IgD-negative memory B cell (primary cell): ENCODE results near the gene PRKAR1B. TPM values are rescaled to one million over a fixed set of nuclear protein-coding genes. Genes with fewer than 3 reads are reported as not detected.

ENCODE experiments used
- H3K27ac Mint-ChIP-seq, 3 donors: one replicate each; pipeline ENCODE4 v1.8.0; 2020 to 2022; ENCODE audit warnings: mild to moderate bottlenecking in 3 of 3, mixed read lengths in 3 of 3, moderate library complexity in 1 of 3
- H3K27me3 Mint-ChIP-seq: one replicate; pipeline ENCODE4 v1.8.0; 2021; ENCODE audit warnings: mixed read lengths
- H3K36me3 Mint-ChIP-seq: one replicate; pipeline ENCODE4 v1.8.0; 2020; ENCODE audit warnings: mild to moderate bottlenecking, mixed read lengths
- H3K4me1 Mint-ChIP-seq, 3 donors: one replicate each; pipeline ENCODE4 v1.8.0; 2020 to 2022; ENCODE audit warnings: mixed read lengths in 3 of 3, mild to moderate bottlenecking in 1 of 3
- H3K4me3 Mint-ChIP-seq, 4 donors: one replicate each; pipeline ENCODE4 v1.8.0; 2020 to 2022; ENCODE audit warnings: mild to moderate bottlenecking in 4 of 4, mixed read lengths in 4 of 4, moderate library complexity in 3 of 4
- H3K9me3 Mint-ChIP-seq, 3 donors: one replicate each; pipeline ENCODE4 v1.8.0; 2020 to 2021; ENCODE audit warnings: mixed read lengths in 3 of 3, mild to moderate bottlenecking in 1 of 3
- polyA plus RNA-seq: library from polyadenylated mRNA; unstranded; fragments of 300-500 nt; fragmentation: Illumina TruSeq; gene quantifications from one replicate; pipeline ENCODE4 v1.2.3, GENCODE V29; 2021

PRKAR1B gene
- polyA plus RNA-seq, 1 donor from 2014 or later, result 4.6 TPM

DNA sequence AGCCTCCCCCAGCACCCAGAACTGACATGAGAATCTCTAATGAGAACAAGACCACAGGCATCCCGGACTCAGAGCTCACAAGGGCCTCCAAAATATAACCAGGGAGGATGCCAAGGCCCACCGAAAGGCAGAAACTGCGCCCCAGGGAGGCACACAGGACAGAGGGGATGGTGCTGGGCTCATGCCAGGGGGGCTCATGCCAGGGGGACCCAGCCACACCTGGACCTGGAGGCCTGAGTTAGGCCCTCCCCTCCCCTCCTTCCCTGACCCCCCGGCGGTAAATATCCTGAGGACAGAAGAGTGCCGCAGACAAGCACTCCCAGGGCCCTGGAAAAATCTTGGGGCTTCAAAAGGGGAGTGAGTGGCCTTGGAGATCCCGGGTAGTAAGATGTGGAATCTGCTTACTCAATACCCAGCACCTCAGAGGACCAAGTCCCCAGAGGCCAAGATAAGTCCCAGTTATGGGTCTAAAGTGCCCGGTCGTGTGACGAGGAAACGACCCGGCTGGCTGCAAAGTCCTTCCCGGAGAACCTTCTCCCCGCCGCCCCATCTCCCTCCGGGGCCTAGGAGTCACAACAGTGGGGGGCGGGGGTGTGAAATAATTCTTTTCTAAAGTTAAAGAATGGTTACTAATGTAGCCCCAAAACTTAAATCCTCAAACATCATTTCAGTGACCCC lies 219.3 kb downstream of the PRKAR1B start:
- Mint-ChIP-seq H3K9me3 (no peaks in the 10 kb centered on the region), H3K27ac (no peak overlapping the region), H3K4me3 (no peak overlapping the region), H3K27me3 (no peaks in the 10 kb centered on the region), H3K36me3 (no peaks in the 10 kb centered on the region), H3K4me1 (no peaks in the 10 kb centered on the region)

DNA sequence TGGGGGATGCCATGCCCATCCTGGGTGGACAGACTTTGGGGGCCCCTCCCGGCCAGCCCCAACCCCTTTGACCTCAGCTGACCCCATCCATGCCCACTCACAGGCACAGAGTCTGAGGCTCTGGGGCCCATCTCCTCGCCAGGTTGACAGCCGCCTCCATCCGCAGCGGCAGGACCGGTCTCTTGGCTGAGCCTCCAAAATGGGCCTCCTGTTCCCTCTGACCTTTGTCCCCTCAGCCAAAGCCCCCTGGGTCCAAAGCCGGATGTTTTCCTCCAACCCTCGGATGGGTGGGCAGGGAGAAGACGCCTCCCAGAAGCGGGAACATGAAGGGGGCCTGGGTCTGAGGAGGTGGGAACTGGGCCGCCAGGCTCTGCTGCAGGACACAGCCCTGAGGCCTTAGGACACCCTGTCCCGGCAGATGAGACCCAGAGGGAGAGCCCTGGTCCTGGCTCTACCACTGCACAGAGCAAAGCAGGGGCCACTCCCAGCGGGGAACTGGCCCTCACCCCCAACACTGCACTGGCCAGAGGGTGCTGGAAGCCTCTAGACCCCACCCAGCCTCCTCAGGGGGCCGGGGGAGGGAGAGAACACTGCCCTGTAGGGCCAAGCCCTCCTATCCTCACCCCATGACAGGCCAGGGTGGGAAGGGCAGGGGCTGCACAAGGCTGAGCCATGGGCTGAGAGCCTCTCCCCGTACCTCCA lies 220.0 kb downstream of the PRKAR1B start:
- no peaks in the 10 kb centered on the region for H3K27me3 Mint-ChIP-seq
- no peak overlapping the region for H3K4me3 Mint-ChIP-seq

DNA sequence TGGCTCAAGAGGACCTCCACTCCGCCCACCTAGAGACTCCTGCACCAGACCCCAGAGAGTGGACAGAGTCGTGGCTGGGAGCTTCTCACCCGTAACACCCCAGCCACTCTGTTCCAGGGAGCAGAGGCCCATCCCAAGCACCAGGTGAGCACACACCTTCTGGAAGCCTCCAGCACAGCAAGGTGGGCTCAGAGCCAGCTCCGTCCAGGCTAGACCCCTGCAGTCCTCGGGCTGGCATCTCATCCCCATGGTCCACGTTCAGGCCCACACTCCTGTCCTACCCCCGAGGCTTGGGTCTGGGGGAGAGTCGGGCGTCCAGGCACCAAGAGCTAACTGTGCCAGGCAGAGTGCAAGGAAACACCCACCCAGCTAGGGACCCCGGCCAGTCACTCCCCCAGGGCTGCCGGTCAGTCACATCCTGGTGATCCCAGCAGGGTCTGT lies 220.7 kb downstream of the PRKAR1B start:
- H3K27ac Mint-ChIP-seq, result no peak overlapping the region
- H3K36me3 Mint-ChIP-seq, result no peaks in the 10 kb centered on the region
- H3K27me3 Mint-ChIP-seq, result no peaks in the 10 kb centered on the region
- no peak overlapping the region for H3K4me3 Mint-ChIP-seq
- H3K4me1 Mint-ChIP-seq, result no peaks in the 10 kb centered on the region
- H3K9me3 Mint-ChIP-seq, result no peaks in the 10 kb centered on the region

More for the DNA sequence above, 220.0 kb downstream of the PRKAR1B start:
- no peaks in the 10 kb centered on the region for H3K9me3 Mint-ChIP-seq
- no peaks in the 10 kb centered on the region for H3K36me3 Mint-ChIP-seq
- H3K27ac Mint-ChIP-seq, result no peak overlapping the region
- H3K4me1 Mint-ChIP-seq, result no peaks in the 10 kb centered on the region

DNA sequence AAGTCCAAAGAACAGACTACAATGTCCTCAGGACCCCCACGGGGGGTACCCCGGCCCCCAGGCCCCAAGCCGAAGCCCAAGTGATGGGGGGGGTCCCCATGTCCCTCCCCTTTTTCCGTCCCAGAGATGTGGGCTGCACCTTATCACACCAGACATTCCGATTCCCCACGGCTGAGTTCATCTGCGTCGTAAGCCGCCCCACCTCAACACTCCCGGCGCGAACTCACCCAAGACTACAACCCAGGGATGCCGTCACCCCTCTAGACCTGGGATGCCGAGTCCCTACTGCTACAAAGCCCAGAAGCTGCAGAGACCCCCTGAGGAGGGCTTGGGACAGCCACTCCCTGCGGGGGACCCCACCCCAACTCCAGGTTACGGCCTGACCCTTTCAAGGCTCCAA lies 221.9 kb downstream of the PRKAR1B start:
- H3K36me3 Mint-ChIP-seq, result no peaks in the 10 kb centered on the region
- no peaks in the 10 kb centered on the region for H3K9me3 Mint-ChIP-seq
- peak overlapping the region in 1 of 4 donors; percentile 68 for H3K4me3 Mint-ChIP-seq
- no peak overlapping the region for H3K27ac Mint-ChIP-seq
- H3K4me1 Mint-ChIP-seq, result no peaks in the 10 kb centered on the region
- no peaks in the 10 kb centered on the region for H3K27me3 Mint-ChIP-seq

DNA sequence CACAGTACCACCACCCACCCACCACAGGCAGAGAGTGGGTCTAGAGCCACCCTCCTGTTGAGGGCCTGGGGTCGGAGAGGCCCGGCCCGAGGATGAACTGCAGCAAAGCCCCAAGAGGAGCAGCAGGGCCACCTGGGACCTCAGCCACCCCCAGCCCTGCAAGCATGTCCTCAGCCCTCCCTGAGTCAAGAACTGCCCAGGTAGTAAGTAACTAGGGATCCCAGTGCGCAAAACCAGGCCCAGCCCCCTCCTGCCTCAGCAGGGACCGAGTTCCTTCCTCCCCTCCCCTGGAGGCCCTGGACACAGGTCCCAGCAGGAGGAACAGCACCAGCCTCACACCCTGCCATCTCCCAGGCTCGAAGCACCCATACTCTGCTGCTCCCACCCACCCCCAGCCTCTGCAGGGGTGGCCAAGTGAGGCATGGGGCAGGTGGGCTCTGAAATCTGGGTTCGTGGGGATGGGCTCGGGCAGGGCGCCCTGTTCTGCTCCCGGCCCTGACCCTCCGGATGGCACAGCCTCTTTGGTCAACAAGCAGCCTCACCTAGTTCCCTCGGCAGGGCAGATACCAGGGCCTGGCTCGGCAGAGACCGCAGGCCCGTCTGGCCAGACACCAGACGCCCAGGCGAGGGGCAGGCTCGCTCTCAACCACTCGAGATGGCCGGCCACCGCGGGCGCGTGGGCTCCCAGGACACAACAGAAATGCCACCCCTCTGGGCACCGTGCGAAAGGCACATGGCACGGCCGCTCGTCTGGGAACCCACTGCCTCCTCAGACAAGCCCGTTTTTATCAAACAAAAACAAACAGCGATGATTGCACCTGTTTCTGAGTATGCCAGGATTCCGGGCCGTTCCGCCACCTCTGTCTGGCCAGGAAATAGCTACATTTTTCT lies 222.6 kb downstream of the PRKAR1B start:
- H3K36me3 Mint-ChIP-seq, result no peaks in the 10 kb centered on the region
- H3K27ac Mint-ChIP-seq, result no peak overlapping the region
- no peaks in the 10 kb centered on the region for H3K27me3 Mint-ChIP-seq
- H3K4me3 Mint-ChIP-seq, result peak overlapping the region in 1 of 4 donors; percentile 68
- no peaks in the 10 kb centered on the region for H3K4me1 Mint-ChIP-seq
- H3K9me3 Mint-ChIP-seq, result no peaks in the 10 kb centered on the region

DNA sequence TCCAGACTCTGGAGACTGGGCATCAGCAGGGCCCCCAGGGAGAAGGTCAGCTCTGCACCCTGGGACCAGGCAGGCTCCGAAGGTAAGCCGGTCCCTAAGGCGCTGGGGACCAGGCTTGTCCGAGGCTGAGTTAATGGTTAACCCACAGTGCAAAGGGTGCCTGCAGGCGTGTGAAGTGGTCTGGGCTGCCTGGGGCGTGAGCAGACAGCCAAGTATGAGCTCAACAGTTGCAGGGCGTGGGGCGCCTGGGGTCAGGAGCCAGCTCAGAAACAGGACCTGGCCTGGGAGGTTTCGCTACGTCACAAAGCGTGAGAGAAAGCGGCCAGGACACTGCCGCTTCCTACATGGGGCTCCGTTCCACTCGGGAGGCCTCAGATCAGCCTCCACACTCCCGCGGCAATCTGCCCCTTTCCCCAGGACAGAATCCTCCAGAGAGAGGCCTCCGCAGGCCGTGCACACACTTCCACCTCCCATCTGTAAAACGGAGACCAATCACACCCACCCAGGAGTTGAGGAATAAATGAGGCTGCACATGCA lies 223.4 kb downstream of the PRKAR1B start:
- no peak overlapping the region for H3K4me3 Mint-ChIP-seq
- no peaks in the 10 kb centered on the region for H3K27me3 Mint-ChIP-seq
- no peaks in the 10 kb centered on the region for H3K36me3 Mint-ChIP-seq
- no peak overlapping the region for H3K27ac Mint-ChIP-seq
- H3K9me3 Mint-ChIP-seq, result no peaks in the 10 kb centered on the region
- H3K4me1 Mint-ChIP-seq, result no peaks in the 10 kb centered on the region

DNA sequence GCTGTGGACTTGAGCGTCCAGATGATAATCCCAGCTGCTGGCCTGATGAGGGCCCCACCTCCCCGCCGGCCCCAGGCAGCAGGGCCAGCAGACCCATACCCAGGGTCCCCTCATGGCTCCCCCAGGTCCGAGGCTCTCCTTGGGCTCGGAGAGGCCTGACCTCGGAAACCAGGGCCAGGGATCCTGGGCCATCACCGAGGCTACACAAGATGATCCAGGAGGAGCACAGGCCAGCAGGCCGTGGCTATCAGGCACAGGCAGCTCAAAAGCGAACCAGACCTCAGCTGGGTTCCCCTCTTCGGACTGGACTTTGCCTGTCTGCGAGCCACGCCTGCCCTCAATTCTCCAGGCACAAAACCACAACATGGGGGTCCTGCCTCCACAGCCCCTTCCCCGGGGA lies 224.8 kb downstream of the PRKAR1B start:
- no peaks in the 10 kb centered on the region for H3K36me3 Mint-ChIP-seq

DNA sequence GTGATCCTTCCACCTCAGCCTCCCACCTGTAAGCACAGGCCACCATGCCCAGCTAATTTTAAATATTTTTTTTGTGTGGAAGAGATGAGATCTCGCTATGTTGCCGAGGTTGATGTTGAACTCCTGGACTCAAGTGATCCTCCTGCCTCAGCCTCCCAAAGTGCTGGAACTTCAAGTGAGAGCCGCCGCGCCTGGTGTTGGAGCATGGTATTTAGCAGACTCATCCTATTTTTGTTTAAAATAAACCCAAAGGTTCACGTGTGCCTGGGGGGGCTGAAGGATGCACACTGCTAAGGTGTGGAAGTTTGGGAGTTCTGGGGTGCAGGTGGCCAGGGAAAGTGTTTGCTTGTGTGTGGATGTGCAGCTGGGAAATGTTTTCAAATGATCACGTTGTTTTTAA lies 225.6 kb downstream of the PRKAR1B start:
- H3K9me3 Mint-ChIP-seq, result no peaks in the 10 kb centered on the region
- H3K4me1 Mint-ChIP-seq, result no peaks in the 10 kb centered on the region
- H3K27me3 Mint-ChIP-seq, result no peaks in the 10 kb centered on the region
- H3K4me3 Mint-ChIP-seq, result no peak overlapping the region
- peak overlapping the region in 1 of 3 donors; percentile 39 for H3K27ac Mint-ChIP-seq
- no peaks in the 10 kb centered on the region for H3K36me3 Mint-ChIP-seq

More for the DNA sequence above, 224.8 kb downstream of the PRKAR1B start:
- H3K27me3 Mint-ChIP-seq, result no peaks in the 10 kb centered on the region
- H3K4me1 Mint-ChIP-seq, result no peaks in the 10 kb centered on the region
- H3K27ac Mint-ChIP-seq, result no peak overlapping the region
- no peaks in the 10 kb centered on the region for H3K9me3 Mint-ChIP-seq
- no peak overlapping the region for H3K4me3 Mint-ChIP-seq

DNA sequence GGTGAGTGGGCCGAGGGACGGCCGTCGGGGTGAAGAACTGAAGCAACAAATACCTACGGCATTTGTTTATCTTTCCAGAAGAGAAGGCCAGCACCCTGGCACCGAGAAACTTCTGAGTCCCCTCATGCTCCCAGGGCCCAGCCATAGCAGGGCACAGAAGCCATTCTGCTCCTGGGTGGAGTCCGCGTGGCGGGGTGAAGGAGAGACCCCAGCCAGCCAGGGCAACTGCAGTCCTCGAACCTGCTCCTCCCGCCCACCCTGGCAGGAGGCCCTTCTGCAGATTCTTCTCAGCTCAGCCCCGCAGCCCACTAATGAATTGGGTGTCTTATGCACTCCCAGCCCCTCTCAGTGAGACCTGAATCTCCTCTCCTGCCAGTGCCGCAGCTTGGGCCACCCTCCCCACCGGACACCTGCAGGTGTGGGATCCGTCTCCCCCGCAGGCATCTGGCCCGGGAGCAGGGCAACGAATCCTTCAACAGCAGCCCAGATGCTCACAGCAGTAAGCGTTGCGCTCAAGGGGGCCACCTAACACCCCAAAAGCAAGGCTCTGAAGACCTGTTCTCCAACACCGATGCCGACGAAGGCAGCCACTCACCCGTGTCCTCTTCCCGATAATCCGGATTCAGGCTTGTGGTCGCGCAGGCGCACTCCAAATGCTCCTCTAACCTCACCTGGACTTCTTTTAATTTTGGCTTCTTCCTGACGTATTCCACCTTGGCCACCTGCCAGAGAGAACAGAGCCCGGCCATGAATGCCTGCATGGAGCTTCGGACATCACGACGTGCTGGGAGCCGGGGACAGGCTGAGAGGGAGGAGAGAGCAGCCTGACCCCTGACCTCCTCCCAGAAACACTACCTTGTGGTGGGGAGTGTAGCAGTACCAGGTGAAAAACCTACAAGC lies 226.3 kb downstream of the PRKAR1B start:
- H3K4me3 Mint-ChIP-seq, result no peak overlapping the region
- H3K9me3 Mint-ChIP-seq, result no peaks in the 10 kb centered on the region
- no peaks in the 10 kb centered on the region for H3K4me1 Mint-ChIP-seq
- H3K36me3 Mint-ChIP-seq, result no peaks in the 10 kb centered on the region
- H3K27ac Mint-ChIP-seq, result no peak overlapping the region
- H3K27me3 Mint-ChIP-seq, result no peaks in the 10 kb centered on the region

DNA sequence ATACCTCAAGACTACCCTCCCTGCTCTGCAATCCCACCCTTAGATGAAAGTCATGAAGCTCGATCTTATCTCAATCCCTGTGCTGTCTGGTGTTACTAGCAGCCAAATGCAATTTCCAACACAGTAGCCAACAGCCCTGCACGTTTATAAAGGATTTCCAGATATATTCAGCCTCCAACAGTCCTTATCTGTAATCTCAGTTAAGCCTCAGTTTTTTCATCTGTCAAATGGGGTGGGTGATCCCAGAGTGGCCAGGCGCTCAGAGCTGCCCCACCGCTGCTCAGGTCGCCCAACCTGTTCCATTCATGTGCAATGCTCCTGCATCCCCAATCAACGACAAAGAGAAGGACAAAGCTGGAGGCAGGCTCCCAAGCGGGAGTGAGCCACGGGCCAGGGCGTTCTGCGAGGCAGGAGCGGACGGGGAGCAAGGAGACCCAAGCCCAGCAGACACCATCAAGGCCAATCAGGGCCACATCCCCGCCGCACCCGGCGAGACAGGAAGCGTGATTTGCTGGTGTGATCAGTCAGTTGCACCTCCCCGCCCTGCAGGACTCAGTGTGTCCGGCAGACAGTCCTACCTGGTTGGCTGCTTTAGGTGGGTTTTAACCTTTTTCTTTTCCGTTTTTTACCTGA lies 227.1 kb downstream of the PRKAR1B start:
- Mint-ChIP-seq H3K36me3 (no peaks in the 10 kb centered on the region), H3K9me3 (no peaks in the 10 kb centered on the region), H3K4me1 (no peaks in the 10 kb centered on the region), H3K27me3 (no peaks in the 10 kb centered on the region), H3K27ac (no peak overlapping the region), H3K4me3 (no peak overlapping the region)

Other genes starting within 250 kb of the PRKAR1B start
- gene PDGFA, start 207.4 kb downstream of the PRKAR1B start, polyA plus RNA-seq, result not detected
- 2.7 TPM for gene DNAAF5, start 582 bp downstream of the PRKAR1B start, polyA plus RNA-seq
- gene SUN1, start 105.2 kb upstream of the PRKAR1B start, polyA plus RNA-seq, result 31.0 TPM
- 31.2 TPM for gene GET4, start 149.3 kb upstream of the PRKAR1B start, polyA plus RNA-seq
- gene ADAP1, start 227.4 kb upstream of the PRKAR1B start, polyA plus RNA-seq, result 6.4 TPM
- 26.7 TPM for gene COX19, start 248.3 kb upstream of the PRKAR1B start, polyA plus RNA-seq